HL-60 (cell line): ENCODE measurements around the gene SLC26A2.

Experiments
- DNase-seq, 2 experiments: peaks; one replicate each; pipeline ENCODE4 v3.0.0-alpha.2; 2010 to 2020; ENCODE audit warnings: low read depth in 1 of 2, low spot score in 1 of 2
- H3K27ac ChIP-seq: fragments of 250-450 bp; sonication (Bioruptor Pico); replicated peaks from 2 replicates; pipeline ENCODE4 v1.5.1; 2020; ENCODE audit warnings: mild to moderate bottlenecking, moderate library complexity
- H3K27me3 ChIP-seq: fragments of 250-450 bp; sonication (Bioruptor Pico); 2 replicates; pipeline ENCODE4 v1.5.1; 2021; ENCODE audit warnings: mild to moderate bottlenecking, moderate library complexity; ENCODE audit not compliant: insufficient read depth, poor library complexity, severe bottlenecking
- H3K4me3 ChIP-seq: replicated peaks from 2 replicates; pipeline ENCODE4 v1.5.1; 2011; ENCODE audit warnings: mild to moderate bottlenecking, control low read depth, low read length; ENCODE audit not compliant: insufficient read depth
- CTCF ChIP-seq: IDR thresholded peaks from one replicate; pipeline ENCODE4 v1.5.1; 2011; ENCODE audit warnings: low read length, control low read depth, inconsistent platforms; ENCODE audit not compliant: insufficient read depth
- GABPA ChIP-seq: IDR thresholded peaks from 2 replicates; pipeline ENCODE4 v1.6.1; 2012; ENCODE audit warnings: low read depth
- POLR2AphosphoS5 ChIP-seq: IDR thresholded peaks from 2 replicates; pipeline ENCODE4 v1.6.1; 2012; ENCODE audit warnings: low read depth
- SPI1 ChIP-seq: IDR thresholded peaks from 2 replicates; pipeline ENCODE4 v1.6.1; 2012; ENCODE audit warnings: low read depth, mild to moderate bottlenecking, borderline replicate concordance
- long read RNA-seq: library from polyadenylated mRNA; unstranded; transcript quantifications from one replicate; pipeline ENCODE4 v2.0.0, GENCODE V29; 2020
- TF ChIP-seq, protein P1 (sequence below): IDR thresholded peaks from 2 replicates; pipeline ENCODE4 v1.6.1; 2012; ENCODE audit warnings: low read depth; ENCODE audit not compliant: insufficient replicate concordance

Gene SLC26A2
- long read RNA-seq, full-length matches to known transcripts, result 62 of 71 reads
- long read RNA-seq, partial matches to known transcripts, result 0 of 71 reads
- long read RNA-seq, other reads (novel, unspliced or antisense), result 9 of 71 reads

- TF ChIP-seq CTCF (no peak), POLR2AphosphoS5 (peak; percentile 95), GABPA (peak; percentile 29; the same call in 1 of the 2 replicates), SPI1 (no peak)
- TF ChIP-seq, protein P1, sequence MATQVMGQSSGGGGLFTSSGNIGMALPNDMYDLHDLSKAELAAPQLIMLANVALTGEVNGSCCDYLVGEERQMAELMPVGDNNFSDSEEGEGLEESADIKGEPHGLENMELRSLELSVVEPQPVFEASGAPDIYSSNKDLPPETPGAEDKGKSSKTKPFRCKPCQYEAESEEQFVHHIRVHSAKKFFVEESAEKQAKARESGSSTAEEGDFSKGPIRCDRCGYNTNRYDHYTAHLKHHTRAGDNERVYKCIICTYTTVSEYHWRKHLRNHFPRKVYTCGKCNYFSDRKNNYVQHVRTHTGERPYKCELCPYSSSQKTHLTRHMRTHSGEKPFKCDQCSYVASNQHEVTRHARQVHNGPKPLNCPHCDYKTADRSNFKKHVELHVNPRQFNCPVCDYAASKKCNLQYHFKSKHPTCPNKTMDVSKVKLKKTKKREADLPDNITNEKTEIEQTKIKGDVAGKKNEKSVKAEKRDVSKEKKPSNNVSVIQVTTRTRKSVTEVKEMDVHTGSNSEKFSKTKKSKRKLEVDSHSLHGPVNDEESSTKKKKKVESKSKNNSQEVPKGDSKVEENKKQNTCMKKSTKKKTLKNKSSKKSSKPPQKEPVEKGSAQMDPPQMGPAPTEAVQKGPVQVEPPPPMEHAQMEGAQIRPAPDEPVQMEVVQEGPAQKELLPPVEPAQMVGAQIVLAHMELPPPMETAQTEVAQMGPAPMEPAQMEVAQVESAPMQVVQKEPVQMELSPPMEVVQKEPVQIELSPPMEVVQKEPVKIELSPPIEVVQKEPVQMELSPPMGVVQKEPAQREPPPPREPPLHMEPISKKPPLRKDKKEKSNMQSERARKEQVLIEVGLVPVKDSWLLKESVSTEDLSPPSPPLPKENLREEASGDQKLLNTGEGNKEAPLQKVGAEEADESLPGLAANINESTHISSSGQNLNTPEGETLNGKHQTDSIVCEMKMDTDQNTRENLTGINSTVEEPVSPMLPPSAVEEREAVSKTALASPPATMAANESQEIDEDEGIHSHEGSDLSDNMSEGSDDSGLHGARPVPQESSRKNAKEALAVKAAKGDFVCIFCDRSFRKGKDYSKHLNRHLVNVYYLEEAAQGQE, result peak; percentile 23
- peak; percentile 91 to 98 for DNase-seq
- Histone ChIP-seq H3K27me3 (no peaks in the 10 kb centered on the region), H3K27ac (peak within 1 kb of the TSS; percentile 83), H3K4me3 (peak within 1 kb of the TSS; percentile 99)
Observed at GRCh38 chr5:149960272-149961185, at the start of gene SLC26A2. Gene SLC26A2, plus strand, starts transcription at chr5:149960758. Its CDS starts 16,895 bp downstream, at chr5:149977653.

DNA sequence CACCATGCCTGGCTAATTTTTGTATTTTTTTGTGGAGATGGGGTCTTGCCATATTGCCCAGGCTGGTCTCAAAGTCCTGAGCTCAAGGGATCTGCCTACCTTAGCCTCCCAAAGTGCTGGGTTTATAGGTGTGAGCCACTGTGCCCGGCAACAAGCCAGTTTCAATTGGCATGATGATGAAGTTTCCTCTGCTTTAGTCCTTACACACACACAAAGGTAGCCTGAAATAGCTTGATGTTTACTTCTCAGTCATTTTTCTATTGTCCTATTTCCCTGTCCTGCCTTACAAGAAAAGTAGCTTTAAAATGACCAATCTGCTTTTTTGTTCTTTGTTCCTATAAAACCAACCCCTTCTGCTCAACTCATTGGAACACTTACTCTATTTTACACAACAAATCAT lies 49.5 kb upstream of the SLC26A2 start:
- TF ChIP-seq, protein P1, result no peak
- TF ChIP-seq CTCF (no peak), GABPA (no peak), POLR2AphosphoS5 (no peak), SPI1 (no peak)
- DNase-seq, result no peak
- Histone ChIP-seq H3K4me3 (no peak overlapping the region), H3K27me3 (no peaks in the 10 kb centered on the region), H3K27ac (no peak overlapping the region)

- H3K27me3 ChIP-seq, result no peaks in the 10 kb centered on the region
- H3K27ac ChIP-seq, result no peak overlapping the region
- no peak overlapping the region for H3K4me3 ChIP-seq
- no peak for DNase-seq
- TF ChIP-seq POLR2AphosphoS5 (no peak), GABPA (no peak), CTCF (no peak), SPI1 (no peak)
- TF ChIP-seq, protein P1, result no peak
Observed at GRCh38 chr5:149912226-149912871, 48.2 kb upstream of the SLC26A2 start.
